ENCODE results near the gene HK1.

DNA sequence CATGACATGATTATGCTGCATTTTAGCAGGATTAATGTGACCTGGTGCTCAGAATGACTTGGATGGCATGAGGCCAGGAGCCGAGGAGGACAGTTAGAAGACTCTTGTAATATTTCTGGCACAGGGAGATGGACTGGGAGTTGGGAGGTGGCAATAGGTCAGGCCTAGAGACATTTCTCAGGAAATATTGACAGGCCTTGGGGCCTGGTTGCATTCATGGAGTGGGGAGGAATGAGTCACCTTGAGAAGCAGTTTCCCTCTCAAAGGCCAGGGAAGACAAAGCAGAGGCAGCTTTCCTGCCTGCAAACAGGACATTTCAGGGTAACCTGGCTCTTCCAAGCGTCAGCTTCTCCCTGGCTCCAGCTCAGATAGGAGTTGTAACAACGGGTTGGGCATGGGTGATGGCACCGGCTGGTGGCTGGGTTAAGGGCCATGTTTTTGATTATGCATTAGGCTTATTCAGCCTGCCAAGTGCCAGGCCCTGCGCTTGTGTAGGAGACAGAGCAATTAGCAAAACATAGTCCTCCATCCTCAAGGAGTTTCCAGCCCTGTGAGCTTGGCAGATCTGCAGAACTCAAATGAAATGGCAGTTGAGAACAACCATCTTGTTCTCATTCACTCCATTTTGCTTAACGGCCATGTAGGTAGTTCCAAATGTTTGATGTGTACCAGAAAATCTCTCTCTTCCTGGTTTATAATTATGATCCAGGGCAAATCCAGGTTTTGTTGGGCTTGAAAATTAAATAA, 38.2 kb downstream of the HK1 start:
- TF ChIP-seq, protein P1, sequence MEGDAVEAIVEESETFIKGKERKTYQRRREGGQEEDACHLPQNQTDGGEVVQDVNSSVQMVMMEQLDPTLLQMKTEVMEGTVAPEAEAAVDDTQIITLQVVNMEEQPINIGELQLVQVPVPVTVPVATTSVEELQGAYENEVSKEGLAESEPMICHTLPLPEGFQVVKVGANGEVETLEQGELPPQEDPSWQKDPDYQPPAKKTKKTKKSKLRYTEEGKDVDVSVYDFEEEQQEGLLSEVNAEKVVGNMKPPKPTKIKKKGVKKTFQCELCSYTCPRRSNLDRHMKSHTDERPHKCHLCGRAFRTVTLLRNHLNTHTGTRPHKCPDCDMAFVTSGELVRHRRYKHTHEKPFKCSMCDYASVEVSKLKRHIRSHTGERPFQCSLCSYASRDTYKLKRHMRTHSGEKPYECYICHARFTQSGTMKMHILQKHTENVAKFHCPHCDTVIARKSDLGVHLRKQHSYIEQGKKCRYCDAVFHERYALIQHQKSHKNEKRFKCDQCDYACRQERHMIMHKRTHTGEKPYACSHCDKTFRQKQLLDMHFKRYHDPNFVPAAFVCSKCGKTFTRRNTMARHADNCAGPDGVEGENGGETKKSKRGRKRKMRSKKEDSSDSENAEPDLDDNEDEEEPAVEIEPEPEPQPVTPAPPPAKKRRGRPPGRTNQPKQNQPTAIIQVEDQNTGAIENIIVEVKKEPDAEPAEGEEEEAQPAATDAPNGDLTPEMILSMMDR (IDR thresholded peaks at IDR 0.05) = no peak
- TF ChIP-seq POLR2AphosphoS5 (IDR thresholded peaks at IDR 0.05) = peak; percentile 28
- no peak for TF ChIP-seq EP300 (IDR thresholded peaks at IDR 0.05)
- no peak for TF ChIP-seq POLR2A (IDR thresholded peaks at IDR 0.05)

All from gastroesophageal sphincter (tissue), 3 donors.